Activated T-cell treated with anti-CD3 and anti-CD28 coated beads, Interleukin-2, amount 50 U/mL, for 24 hours (primary cell): ENCODE data around the gene GLDC.
A peak's percentile ranks its signal among the peaks of the same experiment; 100 is the strongest.

Source experiments
- DNase-seq: peaks from one replicate; pipeline ENCODE4 v3.0.0-alpha.2; 2020
- H3K27ac Mint-ChIP-seq: 2 replicates; pipeline ENCODE4 v1.8.0; 2020; ENCODE audit warnings: mild to moderate bottlenecking, mixed read lengths
- H3K27me3 Mint-ChIP-seq: 2 replicates; pipeline ENCODE4 v1.8.0; 2020; ENCODE audit warnings: mixed read lengths
- H3K36me3 Mint-ChIP-seq: 2 replicates; pipeline ENCODE4 v1.8.0; 2020; ENCODE audit warnings: low read depth, mixed read lengths
- H3K4me1 Mint-ChIP-seq: 2 replicates; pipeline ENCODE4 v1.8.0; 2020; ENCODE audit warnings: low read depth, mixed read lengths
- H3K4me3 Mint-ChIP-seq: 2 replicates; pipeline ENCODE4 v1.8.0; 2020; ENCODE audit warnings: mild to moderate bottlenecking, moderate library complexity, mixed read lengths
- H3K9me3 Mint-ChIP-seq: 2 replicates; pipeline ENCODE4 v1.8.0; 2020; ENCODE audit warnings: mixed read lengths

GLDC gene

DNA sequence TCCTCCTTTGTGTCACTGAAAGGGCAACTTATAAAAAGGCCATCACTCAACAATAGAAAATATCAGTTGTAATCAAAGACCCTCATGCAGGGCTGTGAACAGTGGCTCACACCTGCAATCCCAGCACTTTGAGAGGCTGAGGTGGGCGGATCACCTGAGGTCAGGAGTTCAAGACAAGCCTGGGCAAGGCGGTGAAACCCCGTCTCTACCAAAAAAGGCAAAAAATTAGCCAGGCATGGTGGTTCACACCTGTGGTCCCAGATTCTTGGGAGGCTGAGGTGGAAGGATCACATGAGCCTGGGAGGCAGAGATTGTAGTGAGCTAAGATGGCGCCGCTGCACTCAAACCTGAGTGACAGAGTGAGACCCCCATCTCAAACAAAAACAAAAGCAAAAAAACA, 24.7 kb downstream of the GLDC start:
- Mint-ChIP-seq H3K27ac (no peak overlapping the region), H3K4me3 (no peak overlapping the region)

DNA sequence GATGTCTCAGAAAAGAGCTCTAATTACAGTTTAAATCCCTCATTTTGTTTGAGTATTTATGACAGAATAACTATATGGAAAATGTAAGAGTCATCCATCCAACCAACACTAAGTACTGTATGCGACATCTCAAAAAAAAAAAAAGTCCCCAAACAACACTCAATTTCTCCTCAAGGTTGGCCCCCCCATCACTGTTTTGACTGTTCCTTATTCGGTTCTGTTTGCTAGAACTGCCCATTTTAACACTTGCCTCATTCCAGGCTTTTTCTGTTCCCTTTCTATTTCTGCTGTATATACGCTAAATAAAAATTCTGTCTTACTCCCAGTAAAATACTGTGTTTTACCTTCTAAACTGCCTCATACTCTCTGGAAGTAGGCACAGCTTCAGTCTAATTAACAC, 25.2 kb downstream of the GLDC start:
- Mint-ChIP-seq H3K9me3 (peaks cover 4% of the 10 kb centered on the region), H3K27me3 (peaks cover 14% of the 10 kb centered on the region), H3K4me1 (no peaks in the 10 kb centered on the region), H3K27ac (no peak overlapping the region), H3K4me3 (no peak overlapping the region), H3K36me3 (no peaks in the 10 kb centered on the region)
- no peak for DNase-seq

More for the DNA sequence above, 24.7 kb downstream of the GLDC start:
- no peaks in the 10 kb centered on the region for H3K36me3 Mint-ChIP-seq
- peaks cover 4% of the 10 kb centered on the region for H3K9me3 Mint-ChIP-seq
- DNase-seq: no peak
- H3K4me1 Mint-ChIP-seq: no peaks in the 10 kb centered on the region
- H3K27me3 Mint-ChIP-seq: peaks cover 18% of the 10 kb centered on the region

DNA sequence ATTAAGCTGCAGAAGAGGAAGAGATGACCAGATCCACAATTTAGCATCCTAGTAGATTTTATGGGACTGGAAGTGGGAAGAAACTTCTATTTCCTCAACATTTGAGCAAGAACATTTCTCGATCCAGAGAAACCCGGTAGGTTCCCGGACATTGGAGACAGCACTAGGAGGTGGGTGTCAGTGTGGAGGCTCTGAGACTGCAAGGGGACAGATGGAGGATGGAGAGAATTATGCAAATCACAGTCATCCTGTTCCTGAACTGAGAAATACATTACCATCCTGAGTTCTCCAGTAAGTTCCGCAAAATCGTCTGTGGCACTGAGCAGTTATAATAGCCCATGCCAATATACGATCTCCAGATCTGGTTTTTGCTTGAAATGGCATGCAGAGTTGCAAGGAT, 25.6 kb downstream of the GLDC start:
- no peak for DNase-seq
- Mint-ChIP-seq H3K9me3 (peaks cover 4% of the 10 kb centered on the region), H3K27ac (no peak overlapping the region), H3K36me3 (no peaks in the 10 kb centered on the region), H3K4me1 (no peaks in the 10 kb centered on the region), H3K27me3 (peaks cover 12% of the 10 kb centered on the region), H3K4me3 (no peak overlapping the region)

DNA sequence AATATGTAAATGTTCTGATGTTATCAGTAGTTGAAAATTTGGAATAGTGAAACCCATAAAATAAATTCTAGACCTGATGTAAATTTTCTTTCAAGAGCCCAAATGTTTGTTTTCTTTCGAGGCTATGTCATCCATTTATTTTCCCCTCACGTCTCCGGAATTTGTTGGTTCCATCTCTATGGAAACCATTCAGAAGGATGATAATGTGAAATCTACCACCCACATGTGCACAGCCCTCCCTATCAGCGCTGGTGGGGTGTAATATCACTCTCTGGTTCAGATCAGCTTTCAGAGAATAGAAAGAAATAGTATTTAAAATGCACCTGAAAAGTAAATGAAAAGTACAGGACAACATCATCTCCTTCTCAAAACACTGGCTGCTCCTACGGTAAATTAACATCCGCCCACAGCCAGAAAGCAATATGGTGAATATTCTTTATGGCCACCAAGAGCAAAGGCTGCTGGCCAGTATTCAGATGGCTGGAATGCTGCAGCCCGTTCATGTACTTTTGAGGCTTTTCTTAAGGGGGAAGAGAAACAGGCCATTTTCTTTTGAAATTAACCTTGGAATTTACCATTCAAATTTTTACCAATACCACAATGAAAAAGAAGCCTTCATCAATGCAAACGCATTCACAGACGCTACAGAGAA, 28.5 kb downstream of the GLDC start:
- Mint-ChIP-seq H3K4me1 (no peaks in the 10 kb centered on the region), H3K27me3 (peaks cover 7% of the 10 kb centered on the region), H3K36me3 (no peaks in the 10 kb centered on the region), H3K4me3 (no peak overlapping the region), H3K27ac (no peak overlapping the region), H3K9me3 (peaks cover 4% of the 10 kb centered on the region)
- DNase-seq: no peak

DNA sequence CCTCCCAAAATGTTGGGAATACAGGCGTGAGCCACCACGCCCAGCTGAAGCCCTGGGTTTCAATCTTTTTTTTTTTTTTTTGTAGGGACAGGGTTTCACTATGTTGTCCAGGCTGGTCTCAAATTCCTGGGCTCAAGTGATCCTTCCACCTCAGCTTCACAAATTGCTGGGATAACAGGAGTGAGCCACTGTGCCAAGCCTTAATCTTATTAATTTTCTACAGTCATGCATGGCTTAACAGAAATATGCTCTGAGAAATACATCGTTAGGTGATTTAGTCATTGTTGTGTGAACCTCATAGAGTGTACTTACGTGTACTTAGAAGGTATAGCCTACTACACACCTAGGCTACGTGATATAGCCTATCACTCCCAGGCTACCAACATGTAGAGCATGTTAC, 31.0 kb downstream of the GLDC start:
- Mint-ChIP-seq H3K9me3 (no peaks in the 10 kb centered on the region), H3K27me3 (peaks cover 3% of the 10 kb centered on the region), H3K4me1 (no peaks in the 10 kb centered on the region), H3K36me3 (no peaks in the 10 kb centered on the region), H3K4me3 (no peak overlapping the region), H3K27ac (no peak overlapping the region)
- no peak for DNase-seq

DNA sequence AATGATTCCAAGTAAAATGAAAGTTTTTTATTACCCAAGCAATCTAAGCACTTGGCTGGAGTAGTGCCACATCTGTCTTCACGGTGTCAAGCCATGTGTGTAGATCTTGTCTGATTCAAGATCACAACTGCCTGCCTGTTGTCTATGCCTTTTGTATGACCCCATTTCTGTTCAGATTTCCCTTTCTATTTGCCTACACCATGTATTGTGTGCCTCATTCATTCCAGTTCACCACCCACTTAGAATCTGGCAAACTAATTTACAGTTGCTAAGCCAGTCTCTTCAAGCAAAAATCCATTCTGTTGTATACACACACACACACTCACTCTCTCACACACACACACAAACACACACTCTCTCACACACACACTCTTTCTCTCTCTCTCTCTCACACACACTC, 33.7 kb downstream of the GLDC start:
- Mint-ChIP-seq H3K27ac (no peak overlapping the region), H3K9me3 (no peaks in the 10 kb centered on the region), H3K4me3 (no peak overlapping the region), H3K27me3 (no peaks in the 10 kb centered on the region), H3K4me1 (no peaks in the 10 kb centered on the region), H3K36me3 (no peaks in the 10 kb centered on the region)
- no peak for DNase-seq

DNA sequence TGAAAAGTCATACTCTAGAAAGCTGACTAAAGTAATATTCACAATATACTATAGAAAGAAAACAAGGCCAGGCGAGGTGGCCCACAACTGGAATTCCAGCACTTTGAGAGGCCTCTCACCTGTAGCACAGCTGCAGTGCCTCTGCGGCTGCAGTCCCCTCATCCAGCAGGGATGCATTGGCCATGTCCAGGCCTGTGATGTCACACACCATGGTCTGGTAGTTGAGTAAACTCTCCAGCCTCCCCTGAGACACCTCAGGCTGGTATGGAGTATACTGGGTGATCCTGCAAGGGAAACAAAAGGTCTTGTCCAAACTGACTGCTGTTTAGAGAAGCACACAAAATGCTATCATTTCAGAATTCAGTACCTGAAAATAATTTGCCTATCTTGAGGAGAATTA, 35.5 kb downstream of the GLDC start:
- no peaks in the 10 kb centered on the region for H3K9me3 Mint-ChIP-seq

DNA sequence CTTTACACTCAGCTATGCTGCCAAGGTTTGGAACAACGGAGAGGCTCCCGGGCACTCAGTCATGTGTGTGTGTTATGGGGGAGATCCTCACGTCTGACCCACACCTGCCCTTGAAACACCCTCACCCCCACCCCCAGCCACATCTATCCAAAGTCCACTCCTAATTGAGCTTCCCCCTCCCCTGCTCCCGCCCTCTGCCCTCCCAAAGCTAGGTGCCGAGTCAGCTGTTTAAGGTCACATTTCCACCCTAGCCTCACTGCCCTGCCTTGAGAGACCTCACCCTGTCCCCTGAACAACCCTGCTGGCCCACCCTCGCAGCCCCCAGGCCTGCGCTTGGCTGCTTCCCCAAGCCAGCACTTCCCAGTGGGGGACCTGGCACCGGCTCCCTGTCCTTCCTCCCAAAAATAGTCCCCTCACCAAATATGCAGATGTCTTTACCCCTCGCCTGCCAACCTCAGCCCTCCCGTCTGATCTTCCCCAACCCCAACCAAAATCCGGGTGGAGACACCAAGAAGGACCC, 36.0 kb downstream of the GLDC start:
- Mint-ChIP-seq H3K27ac (no peak overlapping the region), H3K9me3 (no peaks in the 10 kb centered on the region), H3K27me3 (no peaks in the 10 kb centered on the region), H3K4me1 (peaks cover 6% of the 10 kb centered on the region), H3K36me3 (no peaks in the 10 kb centered on the region), H3K4me3 (no peak overlapping the region)
- DNase-seq: no peak

More for the DNA sequence above, 35.5 kb downstream of the GLDC start:
- DNase-seq: no peak
- Mint-ChIP-seq H3K27me3 (no peaks in the 10 kb centered on the region), H3K27ac (no peak overlapping the region), H3K36me3 (no peaks in the 10 kb centered on the region), H3K4me3 (no peak overlapping the region), H3K4me1 (peaks cover 5% of the 10 kb centered on the region)

DNA sequence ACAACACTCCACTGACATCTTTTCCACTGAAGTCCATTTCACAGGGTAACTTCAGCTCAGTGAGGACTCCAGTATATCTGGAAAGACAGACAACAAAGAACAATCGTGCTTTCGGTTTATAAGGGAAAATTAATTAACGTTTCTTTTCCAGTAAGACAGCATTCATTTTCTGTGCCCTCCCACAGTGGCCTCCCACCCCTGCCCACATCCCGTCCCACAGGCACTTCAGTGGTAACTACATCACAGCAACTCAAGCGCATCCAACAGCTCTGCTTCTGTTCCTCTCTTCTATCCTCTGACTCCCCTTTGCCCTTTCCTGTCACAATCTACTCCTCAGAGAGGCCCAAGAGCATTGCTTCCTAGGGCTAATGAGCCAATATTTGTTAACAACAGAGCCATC, 40.3 kb downstream of the GLDC start:
- peak overlapping the region; percentile 42 for H3K4me3 Mint-ChIP-seq
- no peaks in the 10 kb centered on the region for H3K27me3 Mint-ChIP-seq
- DNase-seq: no peak
- H3K36me3 Mint-ChIP-seq: no peaks in the 10 kb centered on the region
- H3K9me3 Mint-ChIP-seq: no peaks in the 10 kb centered on the region
- H3K27ac Mint-ChIP-seq: peak overlapping the region; percentile 57
- peaks cover 6% of the 10 kb centered on the region for H3K4me1 Mint-ChIP-seq

DNA sequence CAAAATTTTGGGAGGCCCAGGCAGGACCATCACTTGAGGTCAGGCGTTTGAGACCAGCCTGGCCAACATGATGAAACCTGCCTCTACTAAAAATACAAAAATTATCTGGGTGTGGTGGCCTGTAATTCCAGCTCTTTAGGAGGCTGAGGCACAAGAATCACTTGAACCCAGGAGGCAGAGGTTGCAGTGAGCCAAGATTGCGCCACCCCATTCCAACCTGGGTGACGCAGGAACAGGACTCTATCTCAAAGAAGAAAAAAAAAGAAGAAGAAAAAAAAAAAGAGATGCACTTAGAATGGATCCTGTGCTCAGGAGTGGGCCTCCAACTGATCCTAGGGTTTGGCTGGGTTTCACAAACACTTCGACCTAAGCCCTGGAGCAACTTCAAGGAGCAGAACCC, 45.1 kb downstream of the GLDC start:
- peaks cover 14% of the 10 kb centered on the region for H3K4me1 Mint-ChIP-seq
- H3K4me3 Mint-ChIP-seq: no peak overlapping the region
- H3K27me3 Mint-ChIP-seq: no peaks in the 10 kb centered on the region
- H3K27ac Mint-ChIP-seq: no peak overlapping the region
- H3K9me3 Mint-ChIP-seq: no peaks in the 10 kb centered on the region
- DNase-seq: no peak
- no peaks in the 10 kb centered on the region for H3K36me3 Mint-ChIP-seq

DNA sequence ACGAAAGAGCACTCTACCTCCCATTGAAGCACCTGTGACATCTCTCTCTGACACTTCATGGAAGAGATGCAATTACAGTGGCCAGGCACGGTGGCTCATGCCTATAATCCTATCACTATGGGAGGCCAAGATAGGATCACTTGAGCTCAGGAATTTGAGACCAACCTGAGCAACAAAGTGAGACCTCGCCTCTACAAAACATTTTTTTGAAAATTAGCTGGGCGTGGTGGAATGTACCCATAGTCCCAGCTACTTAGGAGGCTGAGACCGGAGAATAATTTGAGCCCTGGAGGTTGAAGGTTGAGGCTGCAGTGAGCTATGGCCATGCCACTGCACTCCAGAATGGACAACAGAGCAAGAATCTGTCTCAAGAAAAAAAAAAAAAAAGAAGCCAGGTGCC, 45.5 kb downstream of the GLDC start:
- DNase-seq: no peak
- H3K4me1 Mint-ChIP-seq: peaks cover 10% of the 10 kb centered on the region
- no peaks in the 10 kb centered on the region for H3K36me3 Mint-ChIP-seq
- H3K27me3 Mint-ChIP-seq: no peaks in the 10 kb centered on the region
- H3K4me3 Mint-ChIP-seq: no peak overlapping the region
- H3K27ac Mint-ChIP-seq: no peak overlapping the region
- H3K9me3 Mint-ChIP-seq: no peaks in the 10 kb centered on the region

DNA sequence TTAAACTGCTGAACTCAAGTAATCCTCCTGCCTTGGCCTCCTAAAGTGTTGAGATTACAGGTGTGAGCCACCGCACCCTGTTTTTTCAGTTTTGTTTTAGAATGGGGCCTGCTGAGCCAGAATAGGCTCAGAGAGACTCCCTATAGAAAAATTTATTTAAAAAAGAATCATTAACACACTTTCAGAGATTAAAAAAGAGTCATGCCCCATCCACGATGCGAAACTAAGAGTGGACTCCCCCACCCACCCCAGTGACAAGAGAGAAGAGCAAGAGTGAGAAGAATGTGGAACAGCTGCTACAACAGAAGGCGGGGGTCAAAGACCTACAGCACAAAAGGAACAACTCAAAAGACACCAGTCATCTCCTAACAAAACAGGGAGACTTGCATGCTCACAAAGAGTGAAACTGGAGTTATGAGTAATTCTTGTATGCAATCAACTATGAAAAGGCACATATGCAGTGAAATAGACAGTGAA, 47.2 kb downstream of the GLDC start:
- Mint-ChIP-seq H3K9me3 (no peaks in the 10 kb centered on the region), H3K27me3 (no peaks in the 10 kb centered on the region), H3K4me3 (no peak overlapping the region), H3K27ac (peak overlapping the region; percentile 91), H3K4me1 (peaks cover 10% of the 10 kb centered on the region), H3K36me3 (no peaks in the 10 kb centered on the region)
- DNase-seq: peak; percentile 36

DNA sequence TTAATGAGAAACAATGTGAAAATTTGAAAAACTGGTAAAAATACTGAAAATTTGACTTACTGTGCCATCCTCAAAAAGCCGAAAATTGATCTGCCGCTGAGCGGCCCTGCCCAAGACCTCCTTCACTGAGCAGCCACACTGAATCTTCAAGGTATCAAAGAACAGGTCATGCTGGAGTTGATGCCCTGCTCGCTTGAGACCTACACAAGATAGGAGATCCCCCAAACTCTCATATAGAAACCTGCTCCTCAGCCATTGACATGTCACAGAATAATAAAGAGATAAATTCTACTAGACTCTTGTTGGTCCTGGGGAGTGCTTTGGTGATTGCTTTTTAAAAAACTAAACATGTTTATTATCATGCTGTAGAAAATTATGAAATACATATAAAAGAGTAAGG, 52.7 kb downstream of the GLDC start:
- Mint-ChIP-seq H3K4me1 (no peaks in the 10 kb centered on the region), H3K27ac (no peak overlapping the region), H3K9me3 (no peaks in the 10 kb centered on the region), H3K27me3 (no peaks in the 10 kb centered on the region), H3K4me3 (no peak overlapping the region), H3K36me3 (no peaks in the 10 kb centered on the region)
- no peak for DNase-seq

DNA sequence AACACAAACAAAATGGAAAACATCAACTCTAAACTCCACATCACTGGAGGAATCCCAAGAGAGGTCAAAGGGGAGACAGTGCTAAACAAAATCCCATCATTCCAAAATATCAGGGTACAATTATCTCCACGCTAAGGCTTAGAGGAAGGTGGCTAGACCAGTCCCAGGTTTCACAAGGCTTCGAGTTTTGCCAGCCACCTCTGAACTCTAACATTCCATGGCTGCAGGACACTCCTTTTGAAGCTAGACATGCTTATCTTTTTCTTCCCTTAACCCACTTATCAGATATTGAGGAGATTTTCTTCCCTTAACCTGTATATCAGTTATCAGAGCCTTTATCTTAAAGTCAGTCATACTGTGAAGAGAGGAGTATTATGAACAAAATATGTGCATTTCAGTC, 53.3 kb downstream of the GLDC start:
- no peak for DNase-seq
- Mint-ChIP-seq H3K27ac (no peak overlapping the region), H3K27me3 (no peaks in the 10 kb centered on the region), H3K36me3 (no peaks in the 10 kb centered on the region), H3K4me1 (no peaks in the 10 kb centered on the region), H3K9me3 (no peaks in the 10 kb centered on the region), H3K4me3 (no peak overlapping the region)

DNA sequence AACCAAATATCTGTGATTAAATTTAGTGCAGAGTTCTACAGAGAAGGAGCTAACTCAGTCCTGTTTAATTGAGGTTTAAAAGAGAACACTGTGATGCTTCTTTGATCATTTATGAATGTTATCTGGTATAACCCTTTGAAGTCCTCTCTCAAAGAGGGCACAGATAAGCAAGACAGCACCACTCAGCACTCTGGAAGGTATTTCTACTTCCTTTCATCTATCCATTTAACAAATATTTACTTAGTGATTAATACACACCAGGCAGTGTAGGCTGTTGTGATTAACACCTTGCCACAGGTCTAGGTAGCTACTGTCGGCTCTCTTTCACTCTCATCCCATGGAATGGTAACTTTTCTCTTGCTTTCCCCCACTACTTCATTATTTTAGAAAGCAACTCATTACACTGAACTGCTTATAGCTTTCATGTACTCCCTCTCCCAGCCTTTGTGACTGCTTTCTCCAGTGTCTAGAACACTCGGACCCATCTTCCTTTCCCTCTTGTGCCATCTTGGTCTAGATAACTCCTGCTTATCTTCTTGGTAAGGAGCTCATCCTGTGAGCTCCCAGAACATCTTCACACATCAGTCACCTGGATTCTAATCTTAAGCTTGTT, 54.7 kb downstream of the GLDC start:
- Mint-ChIP-seq H3K36me3 (no peaks in the 10 kb centered on the region), H3K27me3 (no peaks in the 10 kb centered on the region), H3K4me1 (no peaks in the 10 kb centered on the region), H3K9me3 (no peaks in the 10 kb centered on the region), H3K27ac (no peak overlapping the region), H3K4me3 (no peak overlapping the region)
- no peak for DNase-seq
